HL-60/S4 (cell line): Measurements from ENCODE around the gene ZNF544.
"Not testable (repeated sequence)": the region's sequence is repeated elsewhere in the genome, so short reads cannot be mapped to it uniquely, and the experiment has no call there.

Experiments used
- in situ Hi-C: fragments of 300-500 bp; cut with MboI; formaldehyde crosslinking; loops from 2 replicates; pipeline ENCODE4 v1.14.3; 2022; ENCODE audit warnings: low sequenced_read_pairs

Gene ZNF544

DNA sequence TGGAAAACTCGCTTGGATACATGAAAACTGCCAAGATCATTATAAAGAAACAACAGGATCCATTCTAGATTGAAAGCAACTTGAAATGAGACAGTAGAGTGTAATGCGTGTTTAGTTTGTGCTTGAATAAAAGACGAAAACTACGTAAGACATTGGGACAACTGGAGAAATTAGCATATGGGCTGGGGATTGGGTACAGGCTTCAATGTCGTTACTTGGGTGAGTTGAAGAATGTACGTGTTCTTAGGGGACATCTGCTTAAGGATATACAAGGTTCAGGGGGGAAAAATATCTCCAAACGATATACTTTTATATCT lies 76.0 kb downstream of the ZNF544 start:
- in situ Hi-C loops: no loop called here

DNA sequence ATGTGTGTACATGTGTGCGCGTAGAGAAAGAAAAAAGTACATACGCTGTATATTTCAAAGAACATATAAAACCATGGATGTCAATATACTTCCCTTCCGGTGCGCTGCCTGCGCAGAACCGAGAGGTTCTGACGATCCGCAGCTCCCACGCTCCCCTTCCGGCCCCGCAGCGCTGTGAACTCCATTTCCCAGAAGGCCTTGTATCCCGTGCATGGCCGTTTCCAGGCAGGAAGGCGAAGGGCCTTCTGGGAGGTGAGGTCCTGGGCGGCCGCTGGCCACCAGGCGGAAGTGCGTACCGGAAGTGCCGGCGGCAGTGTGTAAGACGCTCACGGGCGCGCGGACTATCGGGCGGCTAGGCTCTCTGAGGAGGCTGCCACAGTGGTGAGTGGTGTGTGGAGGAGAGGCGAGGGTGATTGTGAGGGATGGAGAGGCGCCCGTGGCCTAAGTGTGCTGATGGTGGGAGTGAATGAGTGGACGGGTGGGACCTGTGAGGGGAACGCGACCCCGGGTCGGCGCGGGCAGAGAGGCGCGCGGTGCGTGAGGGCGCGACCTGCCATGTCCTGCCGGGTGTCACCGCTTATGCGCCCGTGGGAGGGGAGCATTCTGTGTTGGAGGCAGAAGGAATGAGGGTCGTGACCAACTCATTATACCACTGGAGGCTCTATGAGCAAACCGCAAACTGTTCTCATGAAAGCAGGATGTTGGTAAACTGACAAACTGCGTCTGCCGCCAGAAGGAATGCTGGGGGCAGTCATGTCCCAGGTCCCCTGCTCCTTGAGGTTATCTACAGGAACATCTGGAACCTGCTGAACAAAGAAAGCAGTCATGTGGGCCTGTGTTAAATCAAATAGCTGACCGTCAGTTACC lies 76.6 kb downstream of the ZNF544 start, which contains the start of gene ERVK3-1:
Gene ERVK3-1, plus strand, starts transcription at position 313 of the 867 bp plus-strand sequence. CDS start 6,792 bp downstream, outside the sequence.
- in situ Hi-C loops: no loop called here

DNA sequence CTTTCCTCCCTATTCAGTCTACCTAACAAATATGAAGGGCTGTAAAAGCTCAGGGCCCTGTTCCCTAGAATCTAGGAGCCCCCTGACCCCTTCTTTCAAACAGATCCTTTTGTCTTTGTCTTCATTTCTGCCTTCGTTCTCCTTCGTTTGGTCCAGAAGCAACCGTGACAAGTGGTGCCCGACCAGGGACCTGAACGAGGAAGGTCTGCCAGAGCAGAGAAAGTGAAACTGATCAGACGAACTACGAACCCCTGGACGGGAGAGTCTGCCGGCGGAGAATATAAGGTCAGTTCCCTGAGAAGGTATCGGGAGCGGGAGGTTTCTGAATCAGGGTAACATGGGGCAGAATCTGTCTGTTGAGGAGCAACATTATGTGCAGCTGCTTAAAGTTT lies 77.2 kb downstream of the ZNF544 start:
- in situ Hi-C loops: no loop called here

DNA sequence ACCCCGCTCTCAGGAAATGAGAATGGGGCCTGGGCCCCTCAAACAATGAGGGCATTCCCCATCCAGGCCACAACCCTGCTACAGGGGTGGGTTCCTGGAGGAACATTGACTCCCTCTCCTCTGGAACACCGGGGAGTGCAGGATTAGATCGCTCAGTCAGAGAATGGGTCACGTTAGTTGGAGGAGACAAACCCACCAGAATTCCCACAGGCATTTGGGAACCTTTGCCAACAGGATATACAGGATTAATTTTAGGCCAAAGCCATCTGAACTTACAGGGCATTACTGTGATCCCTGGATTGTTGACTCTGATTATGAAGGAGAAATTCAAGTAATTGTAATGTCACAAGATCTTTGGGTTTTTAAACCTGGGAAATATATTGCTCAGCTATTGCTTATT lies 79.0 kb downstream of the ZNF544 start:
- in situ Hi-C loops: no loop called here

DNA sequence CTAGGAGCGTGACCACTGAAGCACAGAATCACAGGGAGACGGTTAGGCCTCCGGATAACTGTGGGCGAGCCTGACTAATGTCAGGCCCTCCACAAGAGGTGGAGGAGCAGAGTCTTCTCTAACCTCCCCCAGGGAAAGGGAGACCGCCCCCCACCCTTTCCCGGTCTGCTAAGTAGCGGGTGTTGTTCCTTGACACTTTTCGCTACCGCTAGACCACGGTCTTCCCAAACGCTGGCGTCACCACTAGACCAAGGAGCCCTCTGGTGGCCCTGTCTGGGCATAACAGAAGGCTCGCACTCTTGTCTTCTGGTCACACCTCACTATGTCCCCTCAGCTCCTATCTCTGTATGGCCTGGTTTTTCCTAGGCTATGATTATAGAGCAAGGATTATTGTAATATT lies 82.0 kb downstream of the ZNF544 start:
- in situ Hi-C loops: not testable (repeated sequence)

DNA sequence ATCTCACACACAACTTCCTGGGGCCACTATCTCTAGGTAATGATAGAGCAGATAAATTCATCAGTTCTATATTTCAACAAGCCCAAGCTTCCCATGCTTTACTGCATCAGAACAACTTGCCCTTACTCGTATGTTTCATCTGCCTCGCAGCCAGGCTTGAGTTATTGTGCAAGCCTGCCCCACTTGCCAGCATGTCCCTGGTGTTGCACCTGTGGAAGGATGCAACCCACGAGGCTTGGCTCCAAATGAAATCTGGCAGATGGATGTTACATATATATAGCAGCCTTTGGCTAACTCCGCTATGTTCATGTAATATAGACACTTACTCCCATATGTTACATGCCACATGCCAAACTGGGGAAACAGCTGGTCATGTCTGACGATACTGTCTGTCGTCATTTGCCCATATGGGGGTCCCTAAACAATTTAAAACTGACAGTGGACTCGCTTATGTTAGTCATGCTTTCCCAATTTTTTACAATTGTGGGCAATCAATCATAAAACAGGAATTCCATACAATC lies 82.7 kb downstream of the ZNF544 start:
- in situ Hi-C loops: no loop called here
